Stimulated activated CD8-positive, alpha-beta memory T cell treated with anti-CD3 and anti-CD28 coated beads, Interleukin-2, amount 100 ng/mL, for 48 hours (primary cell): ENCODE results near the gene CCDC86.

Experiments used
- DNase-seq, 2 donors: peaks; one replicate each; pipeline ENCODE4 v3.0.0-alpha.2; 2020; ENCODE audit warnings: low read depth in 2 of 2

CCDC86 gene

DNA sequence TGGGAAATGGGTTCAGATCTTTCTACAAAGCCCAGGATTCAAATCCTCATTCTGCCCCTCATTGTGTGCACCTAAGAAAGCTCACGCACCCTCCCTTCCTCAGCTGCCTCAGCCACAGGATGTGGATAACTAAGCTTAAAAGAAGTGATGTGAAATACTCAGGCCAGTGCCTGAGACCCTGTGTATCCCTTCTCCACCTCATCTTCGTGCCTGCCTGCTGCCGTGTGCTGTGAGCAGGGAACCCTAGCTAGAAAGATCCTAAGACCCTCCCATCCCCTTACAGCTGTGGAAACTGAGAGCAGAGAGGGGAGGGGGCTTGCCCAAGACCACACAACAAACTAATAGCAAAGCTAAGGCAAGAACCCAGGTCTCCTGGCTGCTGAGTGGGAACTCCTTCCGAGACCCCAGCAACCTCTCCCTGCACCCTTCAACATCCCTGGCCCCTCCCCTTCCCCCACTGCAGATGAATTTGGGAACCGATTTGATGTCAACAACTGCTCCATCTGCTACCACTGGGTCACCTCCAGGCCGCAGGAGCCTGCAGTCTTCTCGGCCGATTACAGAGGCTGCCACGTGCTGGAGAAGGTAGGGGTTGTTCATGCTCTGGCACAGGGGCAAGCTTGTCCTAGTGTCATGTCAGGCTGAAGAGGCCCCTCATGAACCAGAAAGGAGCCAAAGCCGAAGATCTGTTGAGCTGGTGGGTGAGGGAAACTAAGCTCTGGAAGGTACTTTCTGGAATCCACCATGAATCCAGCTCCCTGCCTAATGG lies 27.0 kb downstream of the CCDC86 start:
- DNase-seq = no peak

DNA sequence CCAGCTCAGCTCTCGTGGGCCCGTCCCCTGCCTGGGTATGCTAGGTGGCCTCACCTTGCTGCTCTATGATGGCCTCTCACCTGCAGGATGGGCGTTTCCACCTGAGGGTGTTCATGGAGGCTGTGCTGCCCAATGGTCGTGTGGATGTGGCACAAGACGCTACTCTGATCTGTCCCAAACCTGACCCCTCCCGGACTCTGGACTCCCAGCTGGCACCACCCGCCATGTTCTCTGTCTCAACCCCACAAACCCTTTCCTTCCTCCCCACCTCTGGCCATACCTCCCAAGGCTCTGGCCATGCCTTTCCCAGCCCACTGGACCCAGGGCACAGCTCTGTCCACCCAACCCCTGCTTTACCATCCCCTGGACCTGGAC lies 27.5 kb downstream of the CCDC86 start:
- no peak for DNase-seq

DNA sequence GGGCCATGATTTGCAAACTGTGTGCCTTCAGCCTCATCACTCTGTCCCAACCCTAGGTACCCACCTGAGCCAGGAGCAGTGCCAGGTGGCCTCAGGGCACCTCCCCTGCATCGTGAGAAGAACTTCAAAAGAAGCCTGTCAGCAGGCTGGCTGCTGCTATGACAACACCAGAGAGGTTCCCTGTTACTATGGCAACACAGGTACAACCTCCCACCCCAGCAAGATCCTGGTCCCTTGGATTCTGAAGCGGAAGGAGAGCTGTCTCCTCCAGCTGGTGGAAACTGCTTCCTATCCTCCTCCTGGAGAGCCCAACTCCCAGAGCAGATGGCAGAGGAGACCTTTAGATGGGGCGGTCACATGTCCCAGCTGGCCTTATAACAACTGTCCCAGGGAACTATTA lies 28.4 kb downstream of the CCDC86 start:
- DNase-seq = no peak

DNA sequence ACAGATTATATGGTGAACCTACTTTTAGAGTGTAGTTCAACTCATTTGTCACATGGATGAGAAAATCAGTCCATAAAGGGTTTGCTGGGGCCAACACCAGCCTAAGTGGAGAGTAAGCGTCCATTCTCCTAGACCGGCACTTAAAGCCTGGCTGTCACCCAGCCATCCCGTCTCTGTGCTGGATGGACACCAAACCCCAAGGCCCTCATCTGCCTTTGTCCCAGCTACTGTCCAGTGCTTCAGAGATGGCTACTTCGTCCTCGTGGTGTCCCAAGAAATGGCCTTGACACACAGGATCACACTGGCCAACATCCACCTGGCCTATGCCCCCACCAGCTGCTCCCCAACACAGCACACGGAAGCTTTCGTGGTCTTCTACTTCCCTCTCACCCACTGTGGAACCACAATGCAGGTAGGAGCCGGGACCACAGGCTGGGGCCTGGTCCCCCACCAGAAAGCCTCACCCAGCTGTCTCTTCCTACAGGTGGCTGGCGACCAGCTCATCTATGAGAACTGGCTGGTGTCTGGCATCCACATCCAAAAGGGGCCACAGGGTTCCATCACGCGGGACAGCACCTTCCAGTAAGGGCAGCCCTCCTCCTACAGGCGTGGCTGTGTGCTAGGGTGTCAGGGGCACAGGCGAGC lies 28.9 kb downstream of the CCDC86 start:
- DNase-seq = no peak

DNA sequence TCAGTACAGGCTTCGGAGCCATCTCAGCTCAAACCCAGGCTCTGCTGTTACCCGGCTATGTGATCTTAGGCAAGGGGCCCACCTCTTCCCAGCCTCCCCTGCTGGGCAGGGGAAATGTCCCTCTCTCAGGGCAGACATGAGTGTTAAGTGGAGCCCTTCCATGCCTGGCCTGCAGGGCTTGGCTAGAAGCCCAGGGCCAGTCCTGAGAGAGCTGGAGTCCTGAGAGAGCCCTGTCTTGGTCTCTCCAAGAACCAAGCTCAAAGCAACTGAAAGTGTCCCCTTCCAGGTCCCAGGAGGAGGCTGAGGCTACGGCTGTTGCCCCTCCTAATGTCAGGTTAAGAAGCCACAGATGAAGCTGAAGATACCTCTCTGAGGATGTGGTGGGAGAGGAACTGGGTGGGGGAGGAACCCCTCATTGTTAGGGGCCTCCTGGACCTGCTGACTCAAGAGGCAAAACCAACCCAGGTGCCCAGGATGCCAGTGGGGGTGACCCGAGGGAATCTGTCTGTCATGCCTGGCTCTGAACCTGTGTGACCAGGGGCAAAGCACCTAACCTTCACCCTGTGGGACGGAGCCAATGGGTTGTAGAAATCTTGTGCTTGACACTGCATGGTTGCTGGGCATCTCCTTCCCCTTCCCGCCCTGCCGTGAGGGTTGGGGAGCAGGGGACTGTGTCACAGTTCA lies 29.6 kb downstream of the CCDC86 start:
- no peak for DNase-seq

DNA sequence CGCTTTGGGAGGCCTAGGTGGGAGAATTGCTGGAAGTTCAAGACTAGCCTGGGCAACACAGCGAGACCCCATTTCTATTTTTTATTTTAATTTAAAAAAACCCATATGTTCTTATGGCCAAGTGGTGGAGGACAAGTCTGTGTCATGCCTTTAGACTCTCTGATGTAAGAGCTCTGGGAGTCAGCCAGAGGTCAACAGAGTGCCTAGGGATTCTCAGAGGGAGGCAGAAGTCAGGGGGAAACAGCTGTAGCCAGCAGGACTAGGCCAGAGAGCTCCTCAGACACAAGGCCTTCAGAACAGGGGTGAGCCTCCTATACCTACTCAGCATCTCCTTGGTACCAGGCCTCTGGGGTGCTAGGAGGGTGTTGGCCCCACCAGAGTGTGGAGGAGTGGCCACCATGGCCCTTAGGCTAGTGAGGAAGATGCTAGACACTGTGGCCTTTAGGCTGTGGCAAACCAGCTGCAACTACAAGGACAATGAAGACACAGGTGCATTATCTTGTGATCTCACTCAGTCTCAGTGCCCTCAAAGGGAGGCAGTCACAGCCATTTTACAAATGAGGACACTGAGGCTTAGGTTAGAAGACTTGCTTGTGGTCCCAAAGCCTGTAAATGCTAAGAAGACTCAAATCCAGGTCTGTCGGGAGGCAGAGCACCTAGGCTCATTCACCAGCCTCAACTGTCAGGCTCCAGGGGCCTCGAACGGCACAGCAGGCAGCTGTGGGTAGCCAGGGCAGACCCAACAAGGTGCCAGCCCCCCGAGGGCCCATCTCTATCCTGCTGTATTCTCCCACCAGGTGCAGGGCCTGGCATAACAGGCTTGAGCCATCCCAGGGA lies 30.4 kb downstream of the CCDC86 start:
- no peak for DNase-seq

DNA sequence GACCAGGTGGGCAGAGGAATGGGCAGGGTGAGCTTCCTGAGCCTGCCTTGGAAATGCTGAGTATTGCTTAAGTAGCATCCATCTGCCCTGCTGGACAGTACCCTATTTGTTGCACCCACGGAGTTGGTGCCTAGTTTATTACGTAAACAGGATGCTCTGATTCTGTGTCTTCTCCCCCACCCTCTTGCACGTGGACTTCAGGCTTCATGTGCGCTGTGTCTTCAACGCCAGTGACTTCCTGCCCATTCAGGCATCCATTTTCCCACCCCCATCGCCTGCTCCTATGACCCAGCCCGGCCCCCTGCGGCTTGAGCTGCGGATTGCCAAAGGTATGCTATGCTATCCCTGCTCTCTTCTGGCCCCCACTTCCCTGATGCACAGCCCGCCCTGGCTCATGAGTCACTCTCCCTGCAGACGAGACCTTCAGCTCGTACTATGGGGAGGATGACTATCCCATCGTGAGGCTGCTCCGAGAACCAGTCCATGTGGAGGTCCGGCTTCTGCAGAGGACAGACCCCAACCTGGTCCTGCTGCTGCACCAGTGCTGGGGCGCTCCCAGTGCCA lies 31.1 kb downstream of the CCDC86 start:
- no peak for DNase-seq

DNA sequence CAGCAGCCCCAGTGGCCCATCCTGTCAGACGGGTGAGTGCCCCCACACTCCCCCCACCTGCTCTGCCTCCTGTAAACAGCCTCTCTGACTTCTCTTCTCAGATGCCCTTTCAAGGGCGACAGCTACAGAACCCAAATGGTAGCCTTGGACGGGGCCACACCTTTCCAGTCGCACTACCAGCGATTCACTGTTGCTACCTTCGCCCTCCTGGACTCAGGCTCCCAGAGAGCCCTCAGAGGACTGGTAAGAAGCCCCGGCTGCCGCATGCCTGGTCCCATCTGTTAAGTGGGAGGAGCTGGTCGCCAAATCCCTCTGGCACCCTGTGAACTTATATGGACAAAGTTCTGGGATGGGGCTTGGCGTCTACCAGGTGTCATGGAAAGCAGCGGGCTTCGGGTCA lies 31.6 kb downstream of the CCDC86 start:
- no peak for DNase-seq

DNA sequence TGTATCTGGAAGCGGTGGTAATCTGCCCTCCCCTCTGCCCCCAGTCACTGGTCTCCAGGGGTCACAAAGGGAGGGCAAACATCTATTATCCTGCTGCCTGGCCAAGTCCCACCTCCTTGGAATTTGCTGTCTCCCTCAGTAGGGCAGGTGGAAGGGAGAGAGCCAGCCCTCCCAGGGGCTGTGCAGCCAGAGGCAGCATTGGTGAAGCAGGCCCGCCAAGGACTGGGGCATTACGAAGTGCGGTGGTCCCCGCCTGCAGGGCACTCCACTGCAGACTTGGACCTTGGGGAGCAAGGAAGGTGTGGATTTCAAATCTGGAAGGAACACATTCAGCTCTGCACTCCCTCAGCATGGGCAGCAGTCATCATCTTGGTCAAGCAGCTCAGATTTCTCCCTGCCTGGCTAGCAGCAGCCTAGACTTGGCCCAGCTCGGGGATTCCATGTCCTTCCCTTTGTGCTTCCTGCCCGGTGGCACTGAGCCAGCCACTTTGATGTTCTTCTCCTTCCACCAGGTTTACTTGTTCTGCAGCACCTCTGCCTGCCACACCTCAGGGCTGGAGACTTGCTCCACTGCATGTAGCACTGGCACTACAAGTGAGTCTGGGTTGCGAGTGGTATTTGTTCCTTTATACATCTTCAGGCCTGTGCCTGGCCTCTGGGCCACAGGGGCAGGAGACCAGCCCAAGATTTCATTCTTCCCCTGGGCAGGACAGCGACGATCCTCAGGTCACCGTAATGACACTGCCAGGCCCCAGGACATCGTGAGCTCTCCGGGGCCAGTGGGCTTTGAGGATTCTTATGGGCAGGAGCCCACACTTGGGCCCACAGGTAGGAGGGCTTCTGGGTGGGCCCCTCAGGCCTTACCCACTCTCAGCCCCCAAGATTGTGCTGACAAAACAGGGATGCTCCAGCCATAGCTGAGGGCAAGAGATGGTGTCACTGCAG lies 32.8 kb downstream of the CCDC86 start:
- no peak for DNase-seq

DNA sequence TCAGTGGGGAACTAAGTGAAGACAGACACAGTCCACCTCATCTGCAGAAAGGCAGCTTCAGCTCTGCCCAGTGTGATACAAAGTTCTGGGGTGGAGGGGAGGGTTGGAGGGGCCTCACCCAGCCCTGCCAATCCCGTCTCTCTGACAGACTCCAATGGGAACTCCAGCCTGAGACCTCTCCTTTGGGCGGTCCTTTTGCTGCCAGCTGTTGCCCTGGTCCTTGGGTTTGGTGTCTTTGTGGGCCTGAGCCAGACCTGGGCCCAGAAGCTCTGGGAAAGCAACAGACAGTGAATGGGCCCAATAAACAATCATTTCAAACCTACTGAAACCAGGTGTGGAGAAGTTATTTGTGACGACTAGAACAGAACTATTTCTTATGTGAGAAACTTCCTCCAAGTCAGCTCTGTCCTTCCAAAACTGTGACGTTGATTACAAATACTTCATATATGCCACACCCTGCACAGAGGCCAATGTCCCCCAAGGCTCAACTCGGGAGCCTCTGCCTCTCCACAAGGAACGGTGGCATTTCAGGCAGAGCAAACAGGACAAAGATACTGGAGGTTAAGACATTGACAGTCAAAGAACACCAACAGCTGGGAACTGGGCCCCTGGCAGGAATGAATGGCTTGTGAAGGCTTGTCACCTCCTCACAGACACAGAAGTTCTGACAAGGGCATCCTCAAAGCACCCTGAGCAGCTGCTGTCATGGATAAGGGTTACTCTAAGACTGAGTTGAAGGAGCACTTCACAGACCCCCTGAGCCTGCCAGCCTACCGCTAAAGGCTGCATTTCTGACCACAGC lies 33.7 kb downstream of the CCDC86 start:
- no peak for DNase-seq

DNA sequence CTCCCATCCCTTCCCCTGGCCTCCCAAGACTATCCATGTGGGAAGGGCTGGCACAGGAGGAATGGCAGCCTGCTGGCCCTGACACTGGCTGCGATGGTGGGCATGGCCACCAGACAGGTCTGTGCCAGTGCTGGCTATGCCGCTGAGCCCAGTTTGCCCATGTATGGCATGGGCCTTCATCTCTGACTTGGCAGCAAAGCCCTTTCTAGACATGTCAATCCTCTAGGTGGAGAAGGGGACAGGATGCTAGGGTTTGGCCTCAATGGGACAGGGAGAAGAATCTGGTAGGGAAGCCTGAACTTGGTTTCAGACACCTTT lies 34.2 kb downstream of the CCDC86 start:
- DNase-seq = no peak

DNA sequence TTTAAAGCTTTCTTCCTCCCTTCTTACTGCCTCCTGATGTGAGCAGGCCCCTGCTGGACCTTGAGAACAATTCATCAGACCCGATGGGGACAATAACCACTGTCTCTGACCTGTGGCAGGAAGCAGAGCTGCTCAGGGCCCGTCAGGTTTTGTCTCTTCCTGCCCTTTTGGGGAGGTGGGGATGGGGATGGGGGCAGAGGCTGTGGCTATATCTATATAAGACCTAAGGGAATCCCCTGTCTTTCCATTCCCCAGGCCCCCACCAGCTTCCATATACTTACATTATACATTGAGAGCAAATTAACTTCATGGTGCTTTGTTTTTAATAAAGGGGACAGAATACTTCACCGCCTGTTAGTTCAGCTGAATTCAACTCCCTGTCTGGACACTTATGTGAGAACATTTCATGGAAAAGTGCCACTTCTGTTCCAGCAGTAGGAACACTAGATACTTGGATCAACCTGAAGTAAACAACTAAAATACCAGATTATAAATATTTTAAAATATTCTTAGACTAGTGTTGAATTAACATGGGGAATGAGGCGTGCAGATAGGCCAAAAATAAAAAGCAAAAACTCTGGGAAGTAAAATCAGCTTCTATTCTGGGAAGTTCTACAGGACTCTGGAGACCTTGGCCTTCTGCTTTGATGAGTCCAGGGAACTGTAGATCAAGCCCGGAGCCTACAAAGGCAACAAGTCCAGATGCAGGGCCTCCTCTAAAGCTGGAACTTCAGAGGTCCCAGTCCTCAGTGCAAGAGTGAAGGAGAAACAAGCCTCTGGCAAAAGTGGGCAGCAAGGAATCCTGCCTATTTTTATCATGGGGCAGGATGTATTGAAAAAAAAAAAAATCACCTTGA lies 36.6 kb downstream of the CCDC86 start:
- no peak for DNase-seq

DNA sequence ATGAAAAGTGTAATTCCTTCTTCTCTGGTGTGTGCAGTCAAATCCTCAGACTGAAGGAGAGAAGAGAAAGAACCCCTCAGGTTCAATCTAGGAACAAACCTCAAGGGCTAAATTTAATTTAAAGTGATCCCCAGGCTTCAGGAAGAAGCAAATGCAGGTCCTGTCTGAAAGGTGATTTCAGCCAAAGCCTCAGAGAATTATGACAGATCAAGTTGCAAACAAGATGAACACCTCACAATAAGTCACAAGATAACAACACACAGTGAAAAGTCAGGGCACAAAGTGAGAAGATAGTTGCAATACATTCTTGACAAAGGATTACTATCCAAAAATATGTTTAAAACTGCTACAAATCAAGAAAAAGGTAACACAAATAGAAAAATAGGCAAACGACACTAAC lies 37.2 kb downstream of the CCDC86 start:
- DNase-seq = no peak

DNA sequence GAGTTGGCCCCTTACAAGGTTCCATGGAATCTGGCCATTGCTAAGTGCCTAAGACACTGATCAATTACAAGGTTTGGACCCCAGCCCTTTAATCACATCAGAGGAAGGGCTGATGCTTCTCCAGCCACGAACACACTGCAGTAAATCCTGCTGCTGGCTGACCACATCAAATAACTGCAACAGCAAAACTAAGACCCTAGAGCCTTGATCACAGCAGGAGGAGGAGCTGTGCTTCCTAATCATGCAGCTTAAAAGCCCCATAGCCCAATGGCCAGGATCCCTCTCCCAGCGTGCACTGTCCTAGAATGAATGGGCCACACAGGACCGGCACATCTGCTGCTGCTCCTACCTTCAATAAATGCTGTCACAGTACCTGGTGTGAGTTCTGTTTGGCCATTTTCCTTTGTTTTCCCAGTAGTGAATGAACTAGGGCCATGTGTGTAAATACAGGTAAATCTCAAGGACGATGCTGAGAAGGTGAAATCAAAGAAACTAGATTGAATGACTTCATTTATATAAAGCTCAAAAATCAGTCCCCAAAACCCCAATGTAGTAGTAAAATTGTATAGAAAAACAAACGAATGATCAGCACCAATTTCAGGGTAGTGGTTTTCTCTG lies 38.2 kb downstream of the CCDC86 start:
- no peak for DNase-seq

DNA sequence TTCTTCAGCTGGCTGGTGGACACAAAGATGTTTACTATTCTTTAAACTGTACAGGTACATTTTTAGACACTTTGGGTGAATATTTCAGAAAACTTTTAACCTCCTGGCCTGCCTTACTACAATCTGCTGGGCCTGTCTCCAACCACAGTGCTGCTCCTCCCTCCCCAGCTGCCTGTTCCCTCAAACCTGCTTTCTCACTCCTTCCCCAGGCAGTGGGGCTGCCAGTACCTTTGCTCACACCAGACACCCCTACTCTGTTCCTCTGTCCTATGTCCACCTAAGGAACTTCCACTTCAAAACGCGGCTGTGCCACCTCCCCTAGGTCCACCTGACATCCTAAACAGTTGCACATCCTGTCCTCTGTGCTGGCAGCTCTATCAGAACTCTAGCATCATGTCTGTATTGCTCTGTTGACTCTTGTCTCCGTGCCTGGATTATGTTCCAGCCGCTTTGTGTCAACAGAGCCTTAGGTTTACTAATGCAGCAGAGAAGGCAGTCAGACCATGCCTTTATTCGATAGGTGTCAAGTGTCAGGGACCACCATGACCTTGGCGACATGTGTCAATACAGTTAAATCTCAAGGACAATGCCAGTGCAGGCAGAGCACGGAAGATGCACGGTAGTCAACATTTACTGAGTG lies 38.9 kb downstream of the CCDC86 start:
- no peak for DNase-seq

DNA sequence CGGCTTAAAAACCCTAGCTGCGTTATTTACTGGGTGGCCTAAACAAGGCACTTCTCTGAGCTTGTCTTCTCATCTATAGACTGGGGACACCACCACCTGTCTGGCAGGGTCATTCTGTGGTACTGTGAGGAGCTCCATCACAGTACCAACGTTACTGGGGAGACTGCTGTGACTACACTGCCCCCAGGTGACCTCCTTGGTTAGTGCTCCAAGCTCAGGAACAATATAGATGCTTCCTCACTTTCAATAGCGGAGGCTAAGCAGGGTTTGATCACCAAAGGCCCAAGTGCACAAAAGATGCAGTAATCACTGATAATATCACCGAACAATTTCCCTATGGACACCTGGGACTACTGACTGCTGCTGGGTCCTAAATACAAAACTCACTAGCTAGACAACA lies 45.6 kb downstream of the CCDC86 start:
- peak in 1 of 2 donors; percentile 34 for DNase-seq

DNA sequence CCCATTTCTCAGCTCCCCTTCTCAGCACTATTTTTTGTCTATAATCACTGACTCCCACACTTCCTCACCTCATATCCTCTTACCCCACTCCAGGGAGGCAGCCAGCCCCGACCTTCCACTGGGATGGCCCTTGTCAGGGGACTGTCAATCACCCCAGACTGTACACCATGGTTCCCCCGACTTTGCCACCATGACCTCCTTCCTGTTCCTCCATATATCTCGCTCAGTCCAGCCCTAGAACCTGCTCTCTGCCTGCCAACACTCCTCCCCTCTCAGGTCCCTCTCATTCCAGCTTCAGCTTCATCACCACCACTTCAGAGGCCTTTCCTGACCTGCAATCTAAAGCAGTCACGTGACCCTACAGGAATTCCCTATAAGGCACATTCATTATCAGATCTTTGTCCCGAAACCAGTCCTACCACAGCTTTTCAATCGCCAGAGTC lies 48.0 kb downstream of the CCDC86 start:
- no peak for DNase-seq

DNA sequence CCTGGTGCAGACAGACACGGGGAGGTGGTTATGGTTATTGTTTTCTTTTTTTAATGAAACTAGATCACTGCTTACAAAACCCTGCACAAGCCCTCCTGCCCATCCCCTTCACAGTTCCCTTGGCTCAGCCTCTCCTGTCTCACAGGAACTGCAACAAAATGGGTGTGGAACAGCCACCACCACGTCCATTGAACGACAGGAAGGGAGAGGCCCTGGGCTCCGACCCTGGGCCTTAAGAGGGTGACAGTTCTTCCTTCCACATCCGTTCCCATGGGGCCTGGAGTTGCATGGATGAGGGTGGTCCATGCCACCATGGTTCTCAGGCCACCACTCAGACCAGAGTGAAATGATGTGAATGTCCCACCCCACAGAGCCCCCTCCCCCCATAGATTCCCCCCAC lies 48.8 kb downstream of the CCDC86 start:
- DNase-seq = no peak
